Lung (tissue), 12 donors: ENCODE measurements around the gene NCOR1. TPM values are rescaled to one million over a fixed set of nuclear protein-coding genes. Genes with fewer than 3 reads are reported as not detected.

Experiments used
- ATAC-seq: fragments of 200-7000 bp; cut with Tn5 transposase; one replicate; pipeline ENCODE4 v1.9.1; 2020; ENCODE audit warnings: moderate number of reproducible peaks; ENCODE audit not compliant: insufficient read depth, low FRiP score
- DNase-seq, 3 donors: peaks; one replicate each; pipeline ENCODE4 v3.0.0-alpha.2; 2013 to 2017
- H3K27ac ChIP-seq, 2 donors: one replicate each; pipeline ENCODE4 v1.5.1; 2013; ENCODE audit warnings: mild to moderate bottlenecking in 2 of 2, moderate library complexity in 2 of 2, control low read depth in 1 of 2, inconsistent platforms in 1 of 2, low read depth in 1 of 2, low read length in 1 of 2
- H3K27me3 ChIP-seq, 3 donors: one replicate each; pipeline ENCODE4 v1.5.1; 2013; ENCODE audit warnings: low read length in 2 of 3; ENCODE audit not compliant: control insufficient read depth in 3 of 3, insufficient read depth in 3 of 3
- H3K36me3 ChIP-seq, 4 donors: one replicate each; pipeline ENCODE4 v1.5.1; 2013; ENCODE audit warnings: low read length in 4 of 4, mild to moderate bottlenecking in 1 of 4, moderate library complexity in 1 of 4; ENCODE audit not compliant: control insufficient read depth in 4 of 4, insufficient read depth in 4 of 4
- H3K4me1 ChIP-seq, 5 donors: one replicate each; pipeline ENCODE4 v1.5.1; 2013; ENCODE audit warnings: low read length in 5 of 5, mild to moderate bottlenecking in 2 of 5, moderate library complexity in 1 of 5; ENCODE audit not compliant: control insufficient read depth in 5 of 5, insufficient read depth in 5 of 5
- H3K4me3 ChIP-seq: one replicate; pipeline ENCODE4 v1.5.1; 2013; ENCODE audit warnings: mild to moderate bottlenecking, control low read depth, moderate library complexity
- H3K9ac ChIP-seq, 2 donors: one replicate each; pipeline ENCODE4 v1.5.1; 2013; ENCODE audit warnings: low read length in 2 of 2, control low read depth in 1 of 2; ENCODE audit not compliant: insufficient read depth in 1 of 2
- H3K9me3 ChIP-seq, 4 donors: one replicate each; pipeline ENCODE4 v1.5.1; 2013; ENCODE audit warnings: low read length in 3 of 4, mild to moderate bottlenecking in 1 of 4, moderate library complexity in 1 of 4; ENCODE audit not compliant: control insufficient read depth in 4 of 4, insufficient read depth in 3 of 4
- CTCF ChIP-seq: IDR thresholded peaks from 2 replicates; pipeline ENCODE4 v1.5.1; 2012; ENCODE audit warnings: mild to moderate bottlenecking; ENCODE audit errors: control extremely low read depth, extremely low read depth
- WGBS, 2 donors: extraction: QIAGEN DNeasy Blood & Tissue Kit; methylation state at CpG; one replicate each; pipeline ENCODE4 v1.1.7; 2013; 5-methylcytosine and 5-hydroxymethylcytosine counted together
- polyA plus RNA-seq, 2 donors: library from polyadenylated mRNA; stranded (reverse); fragments of 200-250 nt; gene quantifications; one replicate each; pipeline ENCODE4 v1.2.1, GENCODE V29; 2013
- total RNA-seq, 2 donors: library from RNA; depleted of rRNA in 1 of 2; stranded (reverse); fragments of >200 nt in 1 of 2; gene quantifications; one replicate each; pipeline ENCODE4 v1.2.1, GENCODE V29; 2014 to 2021
- donor health status: control.
- donor health status: control.
- donor health status: Bipolar disorder and iron deficiency.
- donor health status: healthy.
- donor health status: DM: yes; HTN: yes; CAD: no.

The NCOR1 gene
- total and polyA plus RNA-seq, 4 donors, result 31.9 to 201 (median 80.3) TPM

- no peak overlapping the region for H3K4me3 ChIP-seq
- ATAC-seq, result no peak
- H3K9me3 ChIP-seq, result no peaks in the 10 kb centered on the region
- TF ChIP-seq CTCF, result no peak
- no peak overlapping the region for H3K27ac ChIP-seq
- H3K36me3 ChIP-seq, result peaks cover 30 to 61% (median 47%) of the 10 kb centered on the region in 4 donors
- no peaks in the 10 kb centered on the region for H3K4me1 ChIP-seq
- DNase-seq, result peak in 2 of 3 donors; percentile 14 to 18
- H3K27me3 ChIP-seq, result no peaks in the 10 kb centered on the region
- no peak overlapping the region for H3K9ac ChIP-seq
- 87 to 95% methylated on average over 4 of the region's 4 CpGs for WGBS, 2 donors
These were observed 174.6 kb downstream of the NCOR1 start for GRCh38 chr17:16040710-16041251.

GRCh38 chr17:16037636-16038035 lies 177.7 kb downstream of the NCOR1 start:
- H3K9me3 ChIP-seq, result no peaks in the 10 kb centered on the region
- H3K9ac ChIP-seq, result no peak overlapping the region
- H3K4me3 ChIP-seq, result no peak overlapping the region
- DNase-seq, result no peak
- no peak for ATAC-seq
- peaks cover 0 to 1% (median 0%) of the 10 kb centered on the region in 5 donors for H3K4me1 ChIP-seq
- peaks cover 26 to 65% (median 53%) of the 10 kb centered on the region in 4 donors for H3K36me3 ChIP-seq
- H3K27ac ChIP-seq, result no peak overlapping the region
- H3K27me3 ChIP-seq, result no peaks in the 10 kb centered on the region
- TF ChIP-seq CTCF, result no peak

DNA sequence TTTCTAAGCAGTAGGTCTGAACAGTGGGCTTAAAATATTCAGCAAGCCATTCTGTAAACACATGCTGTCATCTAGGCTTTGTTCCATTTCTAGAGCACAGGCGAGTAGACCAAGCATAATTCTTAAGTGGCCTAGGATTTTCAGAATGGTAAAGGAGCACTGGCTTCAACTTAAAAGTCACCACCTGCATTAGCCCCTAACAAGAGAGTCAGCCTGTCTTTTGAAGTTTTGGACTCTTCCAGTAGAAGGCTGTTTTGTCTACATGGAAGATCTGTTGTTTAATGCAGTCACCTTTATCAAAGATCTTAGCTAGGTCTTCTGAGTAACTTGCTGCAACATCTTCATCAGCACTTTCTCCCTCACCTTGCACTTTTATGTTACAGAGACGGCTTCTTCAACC lies 179.1 kb downstream of the NCOR1 start:
- no peak for DNase-seq
- Histone ChIP-seq H3K4me1 (peaks cover 0 to 1% (median 0%) of the 10 kb centered on the region in 5 donors), H3K36me3 (peaks cover 28 to 73% (median 49%) of the 10 kb centered on the region in 4 donors), H3K4me3 (no peak overlapping the region), H3K27me3 (no peaks in the 10 kb centered on the region), H3K9ac (no peak overlapping the region), H3K27ac (peak overlapping the region in 1 of 2 donors; percentile 9), H3K9me3 (no peaks in the 10 kb centered on the region)
- ATAC-seq, result no peak
- WGBS, 2 donors, result 93 to 94% methylated on average over 2 of the region's 2 CpGs
- TF ChIP-seq CTCF, result no peak
